ENCODE data around the gene ZDHHC11.
"Not testable (repeated sequence)": the region's sequence is repeated elsewhere in the genome, so short reads cannot be mapped to it uniquely, and the experiment has no call there.

ZDHHC11 gene

DNA sequence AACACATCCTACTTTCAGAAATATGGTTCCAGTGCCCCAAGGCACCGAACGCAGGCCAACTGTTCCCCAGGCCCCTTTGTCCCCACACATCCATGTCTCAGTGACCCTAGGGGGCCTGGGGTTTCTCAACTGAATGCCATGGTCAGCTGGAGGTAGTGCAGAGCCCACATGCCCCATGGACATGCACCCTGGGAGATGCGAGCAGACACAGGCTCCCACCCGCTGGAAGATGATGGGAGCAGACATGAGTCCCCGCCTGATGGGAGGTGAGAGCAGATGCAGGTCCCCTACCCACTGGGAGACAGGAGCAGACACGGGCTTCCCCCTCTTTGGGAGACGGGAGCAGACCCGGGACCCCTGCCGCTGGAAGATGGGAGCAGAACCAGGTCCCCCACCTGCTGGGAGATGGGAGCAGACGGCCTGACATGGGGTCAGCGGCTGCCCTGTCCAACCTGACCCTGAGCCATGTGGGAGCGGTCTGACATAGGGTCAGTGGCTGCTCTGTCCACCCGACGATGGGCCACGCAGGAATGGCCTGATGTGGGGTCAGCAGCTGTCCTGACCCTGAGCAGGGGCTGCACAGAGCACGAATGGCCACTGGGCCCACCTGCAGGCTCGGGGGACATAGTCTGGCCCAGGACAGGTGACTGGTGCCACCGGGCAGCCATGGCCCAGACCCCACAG lies 84.7 kb downstream of the ZDHHC11 start:
- H3K9ac ChIP-seq (ENCODE audit: low read depth, low read length), result no peak overlapping the region
- no peaks in the 10 kb centered on the region for H3K4me1 ChIP-seq (ENCODE audit: control insufficient read depth, insufficient read depth, low read length)
- no peaks in the 10 kb centered on the region for H3K36me3 ChIP-seq (ENCODE audit: control insufficient read depth, insufficient read depth, low read length)
- no peaks in the 10 kb centered on the region for H3K27me3 ChIP-seq (ENCODE audit: control insufficient read depth, insufficient read depth, low read length)
- H3K9me3 ChIP-seq (ENCODE audit: control insufficient read depth, insufficient read depth, low read length), result no peaks in the 10 kb centered on the region
- H3K4me3 ChIP-seq (ENCODE audit: low read depth, low read length), result no peak overlapping the region

DNA sequence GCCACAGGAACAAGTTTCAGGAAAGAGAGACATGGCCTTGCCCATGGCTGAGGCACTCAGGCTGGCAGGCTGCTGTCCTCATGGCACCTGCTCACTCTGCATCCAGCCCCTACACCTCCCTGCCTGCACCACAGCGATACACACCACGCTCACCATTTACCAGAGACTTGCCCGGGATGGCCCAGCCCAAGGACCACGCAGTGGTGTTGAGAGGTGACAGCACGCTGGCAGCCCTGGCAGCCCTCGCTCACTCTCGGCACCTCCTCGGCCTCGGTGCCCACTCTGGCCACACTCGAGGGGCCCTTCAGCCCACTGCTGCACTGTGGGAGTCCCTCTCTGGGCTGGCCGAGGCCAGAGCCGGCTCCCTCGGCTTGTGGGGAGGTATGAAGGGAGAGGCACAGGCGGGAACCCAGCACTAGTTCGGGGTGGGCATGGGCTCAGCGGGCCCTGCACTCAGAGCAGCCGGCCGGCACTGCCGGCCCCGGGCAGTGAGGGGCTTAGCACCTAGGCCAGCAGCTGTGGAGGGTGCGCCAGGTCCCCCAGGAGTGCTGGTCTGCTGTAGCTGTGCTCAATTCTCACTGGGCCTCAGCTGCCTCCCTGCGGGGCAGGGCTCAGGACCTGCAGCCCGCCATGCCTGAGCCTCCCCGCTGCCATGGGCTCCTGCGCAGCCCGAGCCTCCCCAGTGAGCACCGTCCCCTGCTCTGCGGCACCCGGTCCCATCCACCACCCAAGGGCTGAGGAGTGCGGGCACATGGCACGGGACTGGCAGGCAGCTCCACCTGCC lies 86.6 kb downstream of the ZDHHC11 start:
- H3K27me3 ChIP-seq (ENCODE audit: control insufficient read depth, insufficient read depth, low read length), result no peaks in the 10 kb centered on the region
- no peaks in the 10 kb centered on the region for H3K9me3 ChIP-seq (ENCODE audit: control insufficient read depth, insufficient read depth, low read length)
- H3K9ac ChIP-seq (ENCODE audit: low read depth, low read length), result no peak overlapping the region
- no peaks in the 10 kb centered on the region for H3K36me3 ChIP-seq (ENCODE audit: control insufficient read depth, insufficient read depth, low read length)
- H3K4me3 ChIP-seq (ENCODE audit: low read depth, low read length), result no peak overlapping the region
- no peaks in the 10 kb centered on the region for H3K4me1 ChIP-seq (ENCODE audit: control insufficient read depth, insufficient read depth, low read length)

DNA sequence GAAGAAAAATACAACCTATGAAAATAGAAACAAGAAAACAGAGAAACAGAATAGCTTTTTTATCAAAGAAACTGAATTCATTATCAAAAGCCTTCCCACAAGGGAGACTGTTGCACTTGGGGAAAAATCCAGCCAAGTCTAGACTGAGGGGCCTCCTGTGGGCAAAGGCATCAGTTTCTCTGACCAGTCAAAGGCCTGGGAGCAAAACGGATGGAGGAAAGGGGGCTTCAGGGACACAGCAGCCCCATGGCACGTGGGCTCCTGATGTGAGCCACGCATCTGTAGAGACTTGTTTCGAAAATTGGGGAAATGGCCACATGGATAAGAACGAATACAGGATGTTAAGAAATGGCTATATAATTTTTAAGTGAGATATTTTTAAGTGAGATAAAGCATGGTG lies 87.4 kb downstream of the ZDHHC11 start:
- H3K36me3 ChIP-seq (ENCODE audit: control insufficient read depth, insufficient read depth, low read length), result no peaks in the 10 kb centered on the region
- H3K4me3 ChIP-seq (ENCODE audit: low read depth, low read length), result no peak overlapping the region
- no peaks in the 10 kb centered on the region for H3K4me1 ChIP-seq (ENCODE audit: control insufficient read depth, insufficient read depth, low read length)
- H3K9ac ChIP-seq (ENCODE audit: low read depth, low read length), result no peak overlapping the region
- H3K27me3 ChIP-seq (ENCODE audit: control insufficient read depth, insufficient read depth, low read length), result no peaks in the 10 kb centered on the region
- H3K9me3 ChIP-seq (ENCODE audit: control insufficient read depth, insufficient read depth, low read length), result no peaks in the 10 kb centered on the region

DNA sequence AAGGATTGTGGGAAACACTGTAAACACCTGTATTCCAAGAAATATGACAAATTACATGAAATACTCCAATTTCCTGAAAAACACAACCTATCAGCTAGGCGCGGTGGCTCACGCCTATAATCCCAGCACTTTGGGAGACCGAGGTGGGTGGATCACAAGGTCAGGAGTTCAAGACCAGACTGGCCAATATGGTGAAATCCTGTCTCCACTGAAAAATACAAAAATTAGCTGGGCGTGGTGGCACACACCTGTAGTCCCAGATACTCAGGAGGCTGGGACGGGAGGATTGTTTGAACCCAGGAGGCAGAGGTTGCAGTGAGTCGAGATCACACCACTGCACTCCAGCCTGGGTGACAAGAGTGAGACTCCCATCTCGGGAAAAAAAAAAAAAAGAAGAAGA lies 87.8 kb downstream of the ZDHHC11 start:
- H3K27me3 ChIP-seq (ENCODE audit: control insufficient read depth, insufficient read depth, low read length); H3K9me3 ChIP-seq (ENCODE audit: control insufficient read depth, insufficient read depth, low read length); H3K9ac ChIP-seq (ENCODE audit: low read depth, low read length): not testable (repeated sequence)

DNA sequence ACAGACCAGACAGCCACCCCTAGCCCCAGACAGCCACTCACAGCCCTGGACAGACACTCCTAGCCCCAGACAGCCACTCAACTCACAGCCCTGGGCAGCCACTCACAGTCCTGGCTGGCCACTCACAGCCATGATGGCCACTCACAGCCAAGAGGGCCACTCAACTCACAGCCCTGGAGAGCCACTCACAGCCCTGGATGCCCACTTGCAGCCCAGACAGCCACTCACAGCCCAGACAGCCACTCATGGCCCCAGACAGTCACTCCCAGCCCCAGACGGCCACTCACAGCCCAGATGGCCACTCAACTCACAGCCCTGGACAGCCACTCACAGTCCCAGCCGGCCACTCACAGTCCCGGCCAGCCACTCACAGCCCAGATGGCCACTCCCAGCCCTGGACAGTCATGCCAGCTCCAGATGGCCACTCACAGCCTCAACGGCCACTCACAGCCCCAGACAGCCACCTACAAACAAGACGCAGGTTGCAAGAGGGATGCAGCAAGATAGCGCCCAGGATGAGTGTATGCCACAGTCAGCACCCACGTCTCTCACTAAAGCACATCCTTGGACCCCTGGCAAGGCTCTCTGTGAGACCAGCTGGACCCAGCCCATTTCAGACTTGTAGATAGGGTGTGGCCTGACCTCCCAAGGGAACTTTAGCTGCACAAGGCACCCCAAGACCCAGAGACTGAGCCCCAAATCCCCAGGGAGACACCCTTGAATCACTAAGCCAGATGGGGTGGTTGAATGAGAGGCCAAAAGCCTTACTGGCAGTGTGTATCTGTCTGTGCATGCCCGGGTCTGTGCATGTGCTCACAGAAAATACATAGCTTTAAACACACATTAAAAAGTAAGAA lies 88.7 kb downstream of the ZDHHC11 start:
- H3K27me3 ChIP-seq (ENCODE audit: control insufficient read depth, insufficient read depth, low read length), result no peaks in the 10 kb centered on the region
- no peaks in the 10 kb centered on the region for H3K36me3 ChIP-seq (ENCODE audit: control insufficient read depth, insufficient read depth, low read length)
- no peaks in the 10 kb centered on the region for H3K9me3 ChIP-seq (ENCODE audit: control insufficient read depth, insufficient read depth, low read length)
- no peaks in the 10 kb centered on the region for H3K4me1 ChIP-seq (ENCODE audit: control insufficient read depth, insufficient read depth, low read length)
- H3K4me3 ChIP-seq (ENCODE audit: low read depth, low read length), result no peak overlapping the region
- H3K9ac ChIP-seq (ENCODE audit: low read depth, low read length), result no peak overlapping the region

More for the DNA sequence above, 87.8 kb downstream of the ZDHHC11 start:
- not testable (repeated sequence) for H3K4me1 ChIP-seq (ENCODE audit: control insufficient read depth, insufficient read depth, low read length); H3K4me3 ChIP-seq (ENCODE audit: low read depth, low read length); H3K36me3 ChIP-seq (ENCODE audit: control insufficient read depth, insufficient read depth, low read length)

DNA sequence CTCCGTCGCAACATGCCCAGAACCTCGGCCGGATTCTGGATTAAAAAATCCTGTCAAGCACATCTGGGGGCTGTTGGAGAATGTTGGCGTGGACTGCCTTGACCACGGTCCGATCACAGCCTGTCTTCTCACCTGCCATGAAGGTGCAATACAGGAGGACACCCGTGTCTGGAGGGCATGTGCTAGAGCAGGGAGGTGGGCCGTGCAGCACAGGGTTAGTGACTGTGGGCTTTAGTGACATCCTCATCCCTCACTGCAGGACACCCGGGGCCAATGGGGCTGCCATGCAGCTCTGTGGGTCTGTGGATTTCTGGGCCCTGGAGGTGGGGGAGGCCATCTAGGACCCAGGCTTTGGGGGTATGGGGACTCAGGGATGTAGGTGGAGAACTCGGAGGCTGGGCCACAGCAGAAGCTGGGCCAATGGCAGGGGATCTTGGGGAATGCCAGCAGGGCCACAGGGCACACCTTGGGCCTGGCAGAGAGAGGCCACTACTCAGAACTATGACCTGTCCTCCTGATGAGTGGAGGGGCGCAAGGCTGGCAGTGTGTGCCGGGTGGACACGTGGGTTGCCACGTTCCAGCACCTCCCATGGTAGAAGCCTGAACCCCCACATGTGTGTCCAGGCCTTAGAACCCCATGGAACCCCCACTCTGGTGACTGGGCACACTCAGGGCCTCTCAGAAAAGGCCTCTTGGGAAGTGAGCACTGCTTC lies 89.6 kb downstream of the ZDHHC11 start:
- Histone ChIP-seq H3K9ac (ENCODE audit: low read depth, low read length) (no peak overlapping the region), H3K4me3 (ENCODE audit: low read depth, low read length) (no peak overlapping the region), H3K27me3 (ENCODE audit: control insufficient read depth, insufficient read depth, low read length) (no peaks in the 10 kb centered on the region), H3K4me1 (ENCODE audit: control insufficient read depth, insufficient read depth, low read length) (no peaks in the 10 kb centered on the region), H3K9me3 (ENCODE audit: control insufficient read depth, insufficient read depth, low read length) (no peaks in the 10 kb centered on the region), H3K36me3 (ENCODE audit: control insufficient read depth, insufficient read depth, low read length) (no peaks in the 10 kb centered on the region)

DNA sequence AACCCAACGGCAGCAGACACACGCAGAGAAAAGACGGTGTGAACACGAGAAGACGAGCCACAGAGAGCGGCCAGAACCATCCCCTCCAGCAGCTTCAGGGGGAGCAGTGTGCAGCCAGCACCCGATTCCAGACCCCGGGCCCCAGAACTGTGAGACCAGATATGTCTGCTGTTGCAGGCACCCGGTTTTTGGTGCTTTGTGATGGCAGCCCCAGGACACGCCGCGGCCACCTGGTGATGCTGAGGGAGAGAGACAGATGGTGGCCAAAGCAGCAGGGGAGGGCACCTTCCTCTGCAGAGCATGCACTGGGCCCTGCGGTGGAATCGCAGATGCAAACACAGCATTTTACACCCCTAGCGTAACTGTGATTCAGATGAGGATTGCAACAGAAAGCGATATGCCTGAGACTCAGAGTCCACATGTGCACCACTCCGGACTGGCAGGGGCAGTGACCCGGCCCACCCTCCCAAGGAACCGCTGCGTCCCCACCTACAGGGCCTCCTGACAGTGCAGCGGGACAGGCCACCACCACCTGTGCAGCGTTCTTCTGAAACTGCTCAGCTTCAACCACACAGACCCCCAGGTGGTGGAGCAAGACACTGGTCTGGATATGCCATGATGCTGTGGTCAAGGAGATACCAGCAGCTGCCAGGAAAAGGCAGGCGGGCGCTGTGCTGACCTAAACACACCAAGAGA lies 90.3 kb downstream of the ZDHHC11 start:
- Histone ChIP-seq H3K9me3 (ENCODE audit: control insufficient read depth, insufficient read depth, low read length) (no peaks in the 10 kb centered on the region), H3K36me3 (ENCODE audit: control insufficient read depth, insufficient read depth, low read length) (no peaks in the 10 kb centered on the region), H3K4me1 (ENCODE audit: control insufficient read depth, insufficient read depth, low read length) (no peaks in the 10 kb centered on the region), H3K9ac (ENCODE audit: low read depth, low read length) (no peak overlapping the region), H3K27me3 (ENCODE audit: control insufficient read depth, insufficient read depth, low read length) (no peaks in the 10 kb centered on the region), H3K4me3 (ENCODE audit: low read depth, low read length) (no peak overlapping the region)

DNA sequence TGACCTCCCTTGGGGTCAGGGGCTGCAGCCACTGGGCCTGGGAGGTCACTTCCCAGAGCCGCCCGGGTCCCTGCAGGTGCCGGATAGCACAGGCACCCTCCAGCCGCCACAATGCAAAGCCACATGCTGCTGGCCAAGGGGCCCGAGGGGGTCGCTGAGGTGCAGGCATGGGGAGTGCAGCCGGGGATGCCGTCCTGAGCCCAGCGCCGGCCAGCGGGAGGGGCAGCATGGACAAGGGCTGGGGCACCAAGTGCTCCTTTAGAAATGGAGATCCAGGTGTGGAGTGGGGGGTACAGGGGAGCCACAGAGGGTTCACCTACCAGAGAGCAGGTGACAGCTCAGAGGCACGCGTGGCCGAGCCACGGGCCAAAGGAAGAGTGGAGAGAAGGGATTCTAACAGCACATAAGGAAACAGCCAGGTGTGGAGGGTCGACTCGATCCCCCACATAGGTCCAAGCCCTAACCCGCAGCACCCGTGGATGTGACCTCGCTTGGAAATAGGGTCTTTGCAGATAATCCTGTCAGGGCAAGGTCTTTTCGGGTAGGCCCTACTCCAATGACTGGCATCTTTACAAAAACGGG lies 90.9 kb downstream of the ZDHHC11 start:
- Histone ChIP-seq H3K27me3 (ENCODE audit: control insufficient read depth, insufficient read depth, low read length) (no peaks in the 10 kb centered on the region), H3K9ac (ENCODE audit: low read depth, low read length) (no peak overlapping the region), H3K4me1 (ENCODE audit: control insufficient read depth, insufficient read depth, low read length) (no peaks in the 10 kb centered on the region), H3K36me3 (ENCODE audit: control insufficient read depth, insufficient read depth, low read length) (no peaks in the 10 kb centered on the region), H3K4me3 (ENCODE audit: low read depth, low read length) (no peak overlapping the region), H3K9me3 (ENCODE audit: control insufficient read depth, insufficient read depth, low read length) (no peaks in the 10 kb centered on the region)

DNA sequence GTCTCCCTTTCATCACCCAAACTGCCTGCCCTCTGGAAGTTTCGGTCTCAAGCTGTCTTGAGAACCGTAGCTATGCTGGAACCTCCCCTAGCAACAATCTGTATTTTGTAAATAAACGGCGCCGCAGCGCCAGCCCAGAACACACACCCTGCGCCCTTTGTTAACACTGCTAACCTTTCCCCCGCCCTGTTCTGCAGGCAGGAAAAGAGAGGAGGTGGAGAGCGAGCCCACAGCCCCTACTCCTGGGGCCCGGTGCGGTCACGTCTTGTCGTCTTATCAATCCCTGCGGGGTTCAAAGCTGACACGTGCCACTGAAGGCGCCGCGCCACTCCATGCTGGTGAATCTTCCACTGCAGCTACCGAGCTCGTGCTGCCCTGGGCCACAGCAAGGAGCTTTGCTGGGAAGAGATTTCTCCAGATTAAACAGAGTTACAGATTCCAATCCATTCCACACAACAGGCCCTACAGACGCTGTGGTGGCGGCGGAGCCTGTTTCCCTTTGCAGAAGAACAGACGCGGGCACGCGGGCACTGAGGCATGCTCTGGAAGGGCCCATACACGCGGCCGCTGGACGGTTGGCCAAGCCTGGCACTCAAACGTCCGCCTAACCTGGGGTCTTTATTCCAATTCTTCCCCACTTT lies 91.6 kb downstream of the ZDHHC11 start:
- no peak overlapping the region for H3K4me3 ChIP-seq (ENCODE audit: low read depth, low read length)

DNA sequence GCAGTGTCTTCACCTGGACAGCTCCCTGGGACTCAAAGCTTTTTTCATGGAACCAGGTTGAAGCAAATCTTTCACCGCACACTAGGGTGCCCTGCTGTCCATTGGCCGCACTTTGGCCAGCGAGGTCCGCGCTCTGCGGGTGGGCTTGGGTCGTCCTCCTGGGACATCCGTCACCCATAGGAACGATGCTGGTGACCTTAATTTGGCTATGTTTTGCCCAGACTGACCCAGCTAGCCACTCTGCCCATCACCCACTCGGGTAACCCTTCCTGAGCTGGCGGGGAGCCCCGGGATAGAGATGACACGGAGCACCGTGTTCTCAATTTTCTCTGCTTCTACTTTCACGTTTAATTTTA lies 92.1 kb downstream of the ZDHHC11 start:
- no peaks in the 10 kb centered on the region for H3K36me3 ChIP-seq (ENCODE audit: control insufficient read depth, insufficient read depth, low read length)
- no peak overlapping the region for H3K4me3 ChIP-seq (ENCODE audit: low read depth, low read length)
- H3K27me3 ChIP-seq (ENCODE audit: control insufficient read depth, insufficient read depth, low read length), result no peaks in the 10 kb centered on the region
- H3K9me3 ChIP-seq (ENCODE audit: control insufficient read depth, insufficient read depth, low read length), result no peaks in the 10 kb centered on the region
- H3K9ac ChIP-seq (ENCODE audit: low read depth, low read length), result no peak overlapping the region
- H3K4me1 ChIP-seq (ENCODE audit: control insufficient read depth, insufficient read depth, low read length), result no peaks in the 10 kb centered on the region

More for the DNA sequence above, 91.6 kb downstream of the ZDHHC11 start:
- no peaks in the 10 kb centered on the region for H3K4me1 ChIP-seq (ENCODE audit: control insufficient read depth, insufficient read depth, low read length)
- H3K9me3 ChIP-seq (ENCODE audit: control insufficient read depth, insufficient read depth, low read length), result no peaks in the 10 kb centered on the region
- no peaks in the 10 kb centered on the region for H3K27me3 ChIP-seq (ENCODE audit: control insufficient read depth, insufficient read depth, low read length)
- H3K9ac ChIP-seq (ENCODE audit: low read depth, low read length), result no peak overlapping the region
- no peaks in the 10 kb centered on the region for H3K36me3 ChIP-seq (ENCODE audit: control insufficient read depth, insufficient read depth, low read length)
